Measurements from ENCODE around the gene NADK2.

GRCh38 chr5:36236801-36237200 is 4.9 kb downstream of the NADK2 start:
- no peak for TF ChIP-seq CTCF (IDR thresholded peaks at IDR 0.05)
- no peak for TF ChIP-seq POLR2A (IDR thresholded peaks at IDR 0.05)
